22Rv1 (cell line): ENCODE data around the gene FER.
"Not testable (repeated sequence)": the region's sequence is repeated elsewhere in the genome, so short reads cannot be mapped to it uniquely, and the experiment has no call there.

ENCODE experiments used
- H3K27ac ChIP-seq: fragments of 450-650 bp; 2 replicates; pipeline ENCODE4 v1.5.1; 2017
- ZFX ChIP-seq: fragments of 450-650 bp; IDR thresholded peaks from 2 replicates; pipeline ENCODE4 v1.6.1; 2017; ENCODE audit warnings: antibody characterized with exemption, borderline replicate concordance
- TF ChIP-seq, protein P1 (sequence below): fragments of 450-650 bp; IDR thresholded peaks from 2 replicates; pipeline ENCODE4 v1.5.1; 2017; ENCODE audit warnings: mild to moderate bottlenecking

Gene FER

DNA sequence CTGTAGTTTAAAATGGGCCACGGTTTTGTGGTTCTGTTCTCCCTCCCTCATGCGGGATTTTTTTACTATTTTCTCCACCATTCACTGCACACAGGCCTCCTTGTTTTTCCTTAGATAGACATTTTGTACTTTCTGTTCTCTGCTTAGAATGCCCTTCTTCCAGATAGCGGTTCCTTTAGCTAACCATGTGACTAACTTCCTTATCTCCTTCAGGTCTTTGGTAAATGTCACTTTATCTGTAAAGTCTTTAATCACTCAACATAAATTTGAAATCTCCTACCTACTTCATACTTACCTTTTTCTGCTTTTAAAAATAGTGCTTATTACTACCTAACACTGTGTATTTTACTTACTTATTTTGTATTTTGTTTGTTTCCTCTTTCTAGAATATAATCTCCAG, 15.0 kb downstream of the FER start:
- H3K27ac ChIP-seq: no peak overlapping the region
- TF ChIP-seq, protein P1, sequence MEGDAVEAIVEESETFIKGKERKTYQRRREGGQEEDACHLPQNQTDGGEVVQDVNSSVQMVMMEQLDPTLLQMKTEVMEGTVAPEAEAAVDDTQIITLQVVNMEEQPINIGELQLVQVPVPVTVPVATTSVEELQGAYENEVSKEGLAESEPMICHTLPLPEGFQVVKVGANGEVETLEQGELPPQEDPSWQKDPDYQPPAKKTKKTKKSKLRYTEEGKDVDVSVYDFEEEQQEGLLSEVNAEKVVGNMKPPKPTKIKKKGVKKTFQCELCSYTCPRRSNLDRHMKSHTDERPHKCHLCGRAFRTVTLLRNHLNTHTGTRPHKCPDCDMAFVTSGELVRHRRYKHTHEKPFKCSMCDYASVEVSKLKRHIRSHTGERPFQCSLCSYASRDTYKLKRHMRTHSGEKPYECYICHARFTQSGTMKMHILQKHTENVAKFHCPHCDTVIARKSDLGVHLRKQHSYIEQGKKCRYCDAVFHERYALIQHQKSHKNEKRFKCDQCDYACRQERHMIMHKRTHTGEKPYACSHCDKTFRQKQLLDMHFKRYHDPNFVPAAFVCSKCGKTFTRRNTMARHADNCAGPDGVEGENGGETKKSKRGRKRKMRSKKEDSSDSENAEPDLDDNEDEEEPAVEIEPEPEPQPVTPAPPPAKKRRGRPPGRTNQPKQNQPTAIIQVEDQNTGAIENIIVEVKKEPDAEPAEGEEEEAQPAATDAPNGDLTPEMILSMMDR: no peak
- no peak for TF ChIP-seq ZFX

DNA sequence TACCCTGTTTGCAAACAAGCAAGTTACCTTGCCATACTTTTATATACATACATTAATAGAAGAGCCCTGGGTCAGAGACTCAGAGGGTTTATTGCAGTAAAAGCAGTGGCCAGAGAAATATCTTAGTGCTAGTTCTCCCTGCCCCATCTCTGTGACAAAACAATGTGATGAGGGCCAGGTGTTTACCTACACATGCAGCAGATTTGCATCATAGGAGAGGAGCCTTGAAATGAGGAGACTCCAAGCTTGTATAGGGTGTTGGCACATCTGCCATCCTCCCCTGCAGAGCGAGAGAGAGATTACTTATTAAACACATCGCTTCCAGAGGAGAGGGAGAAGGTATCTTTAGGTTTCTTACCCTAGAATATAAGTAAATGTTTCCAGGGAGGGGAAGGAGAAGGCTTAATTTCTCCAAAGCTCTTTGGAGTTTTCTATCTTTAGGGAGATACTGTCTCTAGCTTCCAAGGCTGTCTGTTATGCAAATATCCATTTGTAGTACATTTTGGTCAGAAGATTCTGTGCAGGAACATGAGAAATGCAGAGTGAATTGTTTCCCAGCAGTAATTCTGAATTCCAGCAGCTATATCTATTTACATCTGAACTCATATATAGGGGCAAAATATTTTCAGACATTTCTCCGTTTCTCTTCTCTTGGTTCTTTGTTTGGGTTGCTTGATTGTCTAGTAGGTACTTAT, 15.7 kb downstream of the FER start:
- no peak overlapping the region for H3K27ac ChIP-seq
- no peak for TF ChIP-seq ZFX
- TF ChIP-seq, protein P1: no peak

DNA sequence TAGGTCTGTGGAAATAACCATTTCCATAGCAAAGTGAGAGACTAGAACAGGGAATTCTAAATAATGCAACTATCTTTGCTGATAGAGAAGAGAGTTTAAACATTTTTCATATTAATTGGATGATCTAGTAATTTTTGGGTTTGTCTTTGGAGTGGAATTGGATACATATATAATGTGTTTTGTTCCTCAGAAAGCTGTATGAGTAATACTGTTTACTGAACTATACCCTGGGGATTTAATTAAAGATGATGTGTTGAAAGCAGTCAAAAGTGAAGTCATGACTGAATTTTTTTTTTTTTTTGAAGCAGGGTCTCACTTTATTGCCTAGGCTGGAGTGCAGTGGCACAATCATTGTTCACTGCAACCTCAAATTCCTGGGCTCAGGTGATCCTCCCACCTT, 17.9 kb downstream of the FER start:
- TF ChIP-seq, protein P1: no peak
- no peak for TF ChIP-seq ZFX
- no peak overlapping the region for H3K27ac ChIP-seq

DNA sequence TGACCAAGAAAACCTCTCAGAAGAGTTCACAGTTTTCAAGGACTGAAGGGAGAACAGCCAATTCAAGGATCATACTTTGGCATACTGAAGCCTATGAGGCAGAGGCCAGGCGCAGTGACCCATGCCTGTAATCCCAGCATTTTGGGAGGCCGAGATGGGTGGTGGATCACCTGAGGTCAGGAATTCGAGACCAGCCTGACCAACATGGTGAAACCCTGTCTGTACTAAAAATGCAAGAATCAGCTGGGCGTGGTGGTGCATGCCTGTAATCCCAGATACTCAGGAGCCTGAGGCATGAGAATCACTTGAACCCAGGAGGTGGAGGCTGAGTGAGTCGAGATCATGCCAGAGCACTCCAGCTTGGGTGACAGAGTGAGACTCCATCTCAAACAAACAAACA, 19.2 kb downstream of the FER start:
- H3K27ac ChIP-seq: not testable (repeated sequence)

DNA sequence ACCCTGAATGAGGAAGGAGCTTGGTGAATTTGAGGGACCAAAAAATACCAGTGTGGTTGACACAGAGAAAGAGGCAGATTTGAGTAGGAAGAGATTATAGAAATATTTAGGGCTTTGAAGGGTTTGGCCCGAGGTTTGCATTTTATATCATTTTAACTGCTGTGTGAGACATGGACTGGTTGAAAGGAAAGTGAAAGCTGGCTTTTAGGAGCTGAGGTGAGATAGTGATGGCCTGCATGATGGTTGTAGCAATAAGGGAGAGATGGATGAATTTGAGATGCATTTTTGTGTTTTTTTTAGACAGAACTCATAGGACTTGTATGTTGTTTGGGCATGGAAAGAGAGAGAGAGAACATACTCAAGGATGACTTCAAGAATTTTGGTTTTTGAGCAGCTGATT, 21.7 kb downstream of the FER start:
- TF ChIP-seq ZFX: no peak
- TF ChIP-seq, protein P1: no peak
- H3K27ac ChIP-seq: no peak overlapping the region

DNA sequence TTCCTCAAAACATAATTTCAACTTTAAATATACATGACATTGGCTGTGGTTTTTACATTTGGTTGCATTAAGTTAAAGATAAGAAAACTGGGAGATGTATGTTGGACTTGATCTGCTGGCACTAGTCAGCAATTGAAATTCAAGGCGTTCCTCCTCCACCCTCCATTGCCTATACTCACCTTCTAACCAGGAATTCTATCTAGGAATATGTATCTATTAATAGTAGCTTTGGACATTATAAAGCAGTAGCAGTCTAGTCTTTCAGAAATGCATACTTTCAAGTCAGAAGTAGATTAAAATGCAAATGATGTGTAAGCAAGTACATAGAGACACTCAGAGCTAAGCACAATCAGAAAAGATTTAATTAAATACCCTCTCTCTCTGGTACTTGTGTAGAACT, 24.9 kb downstream of the FER start:
- no peak overlapping the region for H3K27ac ChIP-seq
- no peak for TF ChIP-seq ZFX
- TF ChIP-seq, protein P1: no peak

DNA sequence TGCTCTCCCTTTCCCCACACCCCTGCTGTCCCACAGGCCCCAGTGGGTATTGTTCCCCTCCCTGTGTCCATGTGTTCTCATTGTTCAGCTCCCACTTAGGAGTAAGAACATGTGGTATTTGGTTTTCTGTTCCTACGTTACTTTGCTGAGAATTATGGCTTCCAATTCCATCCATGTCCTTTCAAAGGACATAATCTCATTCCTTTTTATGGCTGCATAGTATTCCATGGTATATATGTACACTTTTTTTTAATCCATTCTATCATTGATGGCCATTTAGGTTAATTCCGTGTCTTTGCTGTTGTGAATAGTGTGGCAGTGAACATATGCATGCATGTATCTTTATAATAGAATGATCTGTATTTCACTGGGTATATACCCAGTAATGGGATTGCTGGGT, 25.6 kb downstream of the FER start:
- TF ChIP-seq, protein P1: no peak
- TF ChIP-seq ZFX: no peak
- no peak overlapping the region for H3K27ac ChIP-seq

DNA sequence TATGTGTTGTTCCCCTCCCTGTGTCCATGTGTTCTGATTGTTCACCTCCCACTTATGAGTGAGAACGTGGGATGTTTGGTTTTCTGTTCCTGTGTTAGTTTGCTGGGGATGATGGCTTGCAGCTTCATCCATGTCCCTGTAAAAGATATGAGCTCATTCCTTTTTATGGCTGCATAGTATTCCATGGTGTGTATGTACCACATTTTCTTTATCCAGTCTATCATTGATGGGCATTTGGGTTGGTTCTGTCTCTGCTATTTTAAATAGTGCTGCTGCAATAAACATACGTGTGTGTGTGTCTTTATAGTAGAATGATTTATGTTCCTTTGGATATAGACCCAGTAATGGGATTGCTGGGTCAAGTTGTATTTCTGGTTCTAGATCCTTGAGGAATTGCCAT, 26.4 kb downstream of the FER start:
- H3K27ac ChIP-seq: not testable (repeated sequence)

DNA sequence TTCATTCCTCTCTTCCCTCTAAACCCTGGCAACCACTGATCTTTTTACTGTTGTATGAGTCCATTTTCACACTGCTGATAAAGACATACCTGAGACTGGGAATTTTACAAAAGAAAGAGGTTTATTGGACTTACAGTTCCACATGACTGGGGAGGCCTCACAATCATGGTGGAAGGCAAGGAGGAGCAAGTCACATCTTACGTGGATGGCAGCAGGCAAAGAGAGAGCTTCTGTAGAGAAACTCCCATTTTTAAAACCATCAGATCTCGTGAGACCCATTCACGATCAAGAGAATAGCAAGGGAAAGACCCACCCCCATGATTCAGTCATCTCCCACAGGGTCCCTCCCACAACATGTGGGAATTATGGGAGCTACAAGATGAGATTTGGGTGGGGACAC, 29.9 kb downstream of the FER start:
- not testable (repeated sequence) for H3K27ac ChIP-seq

DNA sequence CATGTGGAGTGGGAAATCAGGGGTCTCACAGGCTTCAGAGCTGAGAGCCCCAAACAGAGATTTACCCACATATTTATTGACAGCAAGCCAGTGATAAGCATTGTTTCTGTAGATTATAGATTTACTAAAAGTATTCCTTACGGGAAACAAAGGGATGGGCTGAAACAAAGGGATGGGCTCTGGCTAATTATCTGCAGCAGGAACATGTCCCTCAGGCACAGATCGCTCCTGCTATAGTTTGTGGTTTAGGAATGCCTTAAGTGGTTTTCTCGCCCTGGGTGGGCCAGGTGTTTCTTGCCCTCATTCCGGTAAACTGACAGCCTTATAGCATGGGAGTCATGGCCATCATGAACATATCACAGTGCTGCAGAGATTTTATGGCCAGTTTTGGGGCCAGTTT, 36.9 kb downstream of the FER start:
- not testable (repeated sequence) for H3K27ac ChIP-seq
